Mucosa of descending colon (tissue), 3 donors: ENCODE measurements around the gene GP1BB. TPM values are rescaled to one million over a fixed set of nuclear protein-coding genes. Genes with fewer than 3 reads are reported as not detected.

Source experiments
- ATAC-seq: fragments of 200-7000 bp; cut with Tn5 transposase; one replicate; pipeline ENCODE4 v1.9.1; 2020; ENCODE audit warnings: mild to moderate bottlenecking, moderate library complexity
- DNase-seq, 3 donors: peaks; one replicate each; pipeline ENCODE4 v3.0.0-alpha.2; 2020
- H3K36me3 ChIP-seq: fragments of 200-600 bp; one replicate; pipeline ENCODE4 v1.8.0; 2021; ENCODE audit warnings: low read depth, mild to moderate bottlenecking
- H3K4me1 ChIP-seq: fragments of 200-600 bp; one replicate; pipeline ENCODE4 v1.8.0; 2021; ENCODE audit warnings: low read depth, mild to moderate bottlenecking
- H3K4me3 ChIP-seq: fragments of 200-600 bp; one replicate; pipeline ENCODE4 v1.8.0; 2021; ENCODE audit warnings: mild to moderate bottlenecking
- H3K9me3 ChIP-seq: fragments of 200-600 bp; one replicate; pipeline ENCODE4 v1.8.0; 2021; ENCODE audit warnings: mild to moderate bottlenecking
- CTCF ChIP-seq: fragments of 200-600 bp; IDR thresholded peaks from one replicate; pipeline ENCODE4 v1.8.0; 2022; ENCODE audit warnings: antibody characterized with exemption, mild to moderate bottlenecking
- intact Hi-C, 2 donors: fragments of 100-400 bp; cut with DNase I in 1 of 2; cut with micrococcal nuclease in 1 of 2; formaldehyde crosslinking; loops; one replicate each; pipeline versions ENCODE4 v1.11.0 to v1.11.1; 2022; cut with DNase I, micrococcal nuclease
- total RNA-seq, 3 donors: library from RNA; stranded (reverse); fragmentation: NEBNext Ultra II Directional in 2 of 3; extraction: Animal tissue kit (Norgen Biotek cat#: 25700) in 2 of 3; gene quantifications; one replicate each; pipeline versions ENCODE4 v1.2.1 to v1.2.4, GENCODE V29; 2021 to 2023
- donor health status: DM: no; HTN: no; CAD: no; lungs with moderate emphysema.
- donor health status: DM: no; HTN: no; CAD: no.
- donor health status: DM: no; HTN: yes; CAD: no.

Gene GP1BB
- total RNA-seq, 3 donors from 2014 or later, result 0.34 to 1.5 (median 0.41) TPM

DNA sequence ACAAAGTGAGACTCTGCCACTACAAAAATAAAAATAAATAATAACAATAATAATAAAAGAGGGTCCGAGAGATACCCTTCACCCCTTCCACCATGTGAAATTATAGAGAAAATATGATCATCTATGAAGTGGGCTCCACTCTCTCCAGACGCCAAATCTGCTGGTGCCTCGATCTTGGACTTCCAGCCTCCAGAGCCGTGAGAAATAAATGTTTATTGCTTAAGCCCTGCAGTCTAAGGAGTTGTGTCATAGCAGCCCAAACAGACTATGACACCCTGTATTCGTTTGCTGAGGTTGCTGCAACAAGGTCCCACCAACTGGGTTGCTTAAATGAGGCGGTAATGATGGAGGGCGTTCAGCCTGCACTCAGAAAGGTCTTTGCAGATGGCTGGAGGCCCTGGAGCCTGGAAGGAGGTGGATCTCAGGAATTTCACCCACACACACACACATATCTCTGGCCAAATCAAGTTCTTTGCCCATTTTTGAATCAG is 16.6 kb upstream of the GP1BB start:
- TF ChIP-seq CTCF, result no peak
- ATAC-seq, result no peak
- no peaks in the 10 kb centered on the region for H3K4me1 ChIP-seq
- intact Hi-C loops, result no loop called here
- H3K4me3 ChIP-seq, result no peak overlapping the region
- no peaks in the 10 kb centered on the region for H3K36me3 ChIP-seq
- DNase-seq, result no peak
- H3K9me3 ChIP-seq, result no peaks in the 10 kb centered on the region

GRCh38 chr22:19707347-19708290 is 15.7 kb upstream of the GP1BB start:
- intact Hi-C loops, result no loop called here

DNA sequence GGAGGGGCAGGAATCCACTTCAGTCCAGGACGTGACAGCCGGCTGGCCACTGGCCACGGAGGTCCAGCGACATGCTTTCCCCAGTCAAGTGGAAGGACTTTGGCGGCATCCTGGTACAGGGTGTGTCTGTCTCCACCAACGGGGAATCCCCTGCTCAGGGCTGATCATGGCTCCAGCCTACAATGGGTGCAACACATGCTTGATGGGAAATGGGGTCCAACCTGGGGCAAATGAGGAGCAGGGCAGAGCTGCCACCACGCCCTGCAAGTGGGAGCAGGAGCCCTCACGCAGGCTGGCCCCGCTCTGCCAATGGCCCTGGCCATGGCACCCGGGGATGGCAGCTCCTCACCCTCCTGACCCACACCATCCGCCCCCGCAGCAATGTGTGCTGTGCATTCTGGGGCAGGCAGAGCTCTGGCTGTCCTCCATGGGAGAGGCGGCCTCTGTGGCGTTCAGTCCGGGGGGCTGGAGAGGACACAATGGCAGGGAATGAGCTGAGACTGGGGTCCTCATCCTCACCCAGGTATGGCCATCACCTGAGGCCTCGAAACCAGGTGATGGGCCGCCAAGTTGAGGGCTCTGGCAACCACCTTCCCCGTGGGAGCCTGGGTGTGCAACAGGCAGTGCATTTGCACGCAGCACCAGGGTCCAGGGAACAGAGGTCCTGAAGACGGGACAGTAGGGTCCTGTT is 14.9 kb upstream of the GP1BB start:
- ATAC-seq (no peak), DNase-seq (no peak)
- Histone ChIP-seq H3K4me3 (no peak overlapping the region), H3K36me3 (no peaks in the 10 kb centered on the region), H3K4me1 (no peaks in the 10 kb centered on the region), H3K9me3 (no peaks in the 10 kb centered on the region)
- intact Hi-C loops, result no loop called here
- TF ChIP-seq CTCF, result no peak

More at GRCh38 chr22:19707347-19708290, 15.7 kb upstream of the GP1BB start:
- ATAC-seq (no peak), DNase-seq (no peak)
- no peaks in the 10 kb centered on the region for H3K9me3 ChIP-seq
- H3K4me3 ChIP-seq, result no peak overlapping the region
- TF ChIP-seq CTCF, result no peak
- no peaks in the 10 kb centered on the region for H3K36me3 ChIP-seq
- no peaks in the 10 kb centered on the region for H3K4me1 ChIP-seq

DNA sequence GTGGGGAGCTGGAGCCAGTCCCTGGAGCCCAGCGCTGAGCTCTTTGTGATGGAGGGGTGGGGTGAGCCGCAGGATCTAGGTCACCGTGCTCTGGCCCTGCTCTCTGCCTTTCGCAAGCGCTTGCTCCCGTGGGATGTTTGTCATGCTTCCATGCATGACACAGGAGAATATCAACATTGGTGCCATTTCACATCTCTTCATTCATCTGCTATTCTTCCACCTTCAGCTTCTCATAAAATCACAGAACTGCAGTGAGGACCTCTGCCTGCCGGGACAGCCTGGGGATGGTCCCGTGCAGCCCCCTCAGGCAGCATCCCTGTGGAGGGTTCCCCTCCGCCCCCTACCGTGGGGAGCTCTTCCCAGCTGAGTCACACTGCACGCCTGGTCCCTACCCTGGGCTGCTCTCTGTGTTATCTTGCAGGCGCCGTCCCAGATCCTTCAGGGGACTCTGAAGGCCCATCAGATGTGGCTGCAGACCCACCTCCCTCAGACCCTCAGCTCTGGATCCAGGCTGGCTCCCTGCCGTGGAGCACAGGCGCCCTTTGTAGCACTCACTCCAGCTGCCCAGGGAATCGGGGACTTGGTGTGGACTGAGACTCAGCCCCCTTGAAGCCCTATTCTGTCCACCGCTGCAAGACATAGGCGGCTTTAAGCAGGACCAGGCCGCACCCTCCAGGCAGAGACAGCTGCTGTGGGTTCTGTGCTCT is 14.1 kb upstream of the GP1BB start:
- Histone ChIP-seq H3K36me3 (no peaks in the 10 kb centered on the region), H3K4me1 (no peaks in the 10 kb centered on the region), H3K9me3 (no peaks in the 10 kb centered on the region), H3K4me3 (no peak overlapping the region)
- TF ChIP-seq CTCF, result no peak
- no peak for ATAC-seq
- intact Hi-C loops, result no loop called here
- no peak for DNase-seq

- Histone ChIP-seq H3K4me1 (peaks cover 4% of the 10 kb centered on the region), H3K9me3 (no peaks in the 10 kb centered on the region), H3K36me3 (no peaks in the 10 kb centered on the region), H3K4me3 (no peak overlapping the region)
- DNase-seq (no peak), ATAC-seq (no peak)
- TF ChIP-seq CTCF, result no peak
- intact Hi-C loops, result no loop called here
Observed at GRCh38 chr22:19710020-19710768, 13.1 kb upstream of the GP1BB start.
